SK-N-SH treated with all-trans-retinoic acid at 6 μM for 48 hours (cell line): ENCODE results near the gene SHANK2.

Source experiments
- ATAC-seq: fragments of 200-7000 bp; cut with Tn5 transposase; 3 replicates; pipeline ENCODE4 v1.9.1; 2020; ENCODE audit warnings: mild to moderate bottlenecking, moderate library complexity
- ARNTL ChIP-seq: fragments of 450-650 bp; formaldehyde crosslinking; IDR thresholded peaks from 2 replicates; pipeline ENCODE4 v1.5.0; 2020; ENCODE audit warnings: low read depth, mild to moderate bottlenecking, moderate library complexity, borderline replicate concordance
- BACH2 ChIP-seq: fragments of 250-450 bp; sonication (Bioruptor Pico); IDR thresholded peaks from 2 replicates; pipeline ENCODE4 v1.9.0; 2021; ENCODE audit warnings: mild to moderate bottlenecking, borderline replicate concordance
- CSDC2 ChIP-seq: fragments of 250-450 bp; sonication (Bioruptor Pico); IDR thresholded peaks from 2 replicates; pipeline ENCODE4 v1.5.0; 2020; ENCODE audit warnings: mild to moderate bottlenecking, moderate library complexity
- ESRRG ChIP-seq: fragments of 250-450 bp; sonication (Bioruptor Pico); IDR thresholded peaks from 2 replicates; pipeline ENCODE4 v1.6.1; 2021; ENCODE audit warnings: mild to moderate bottlenecking
- GLIS3 ChIP-seq: fragments of 250-450 bp; sonication (Bioruptor Pico); IDR thresholded peaks from 2 replicates; pipeline ENCODE4 v1.5.0; 2020; ENCODE audit warnings: mild to moderate bottlenecking, moderate library complexity
- ISL1 ChIP-seq: fragments of 250-450 bp; sonication (Bioruptor Pico); IDR thresholded peaks from 2 replicates; pipeline ENCODE4 v2.1.2; 2022; ENCODE audit warnings: mild to moderate bottlenecking, moderate library complexity
- OSR1 ChIP-seq: fragments of 250-450 bp; sonication (Bioruptor Pico); IDR thresholded peaks from 2 replicates; pipeline ENCODE4 v1.8.0; 2022; ENCODE audit warnings: moderate library complexity, mild to moderate bottlenecking, inconsistent platforms
- PPARA ChIP-seq: fragments of 250-450 bp; sonication (Bioruptor Pico); IDR thresholded peaks from 2 replicates; pipeline ENCODE4 v1.5.0; 2020; ENCODE audit warnings: mild to moderate bottlenecking, borderline replicate concordance
- RARB ChIP-seq: fragments of 250-450 bp; sonication (Bioruptor Pico); IDR thresholded peaks from 2 replicates; pipeline ENCODE4 v1.8.0; 2021; ENCODE audit warnings: mild to moderate bottlenecking, moderate library complexity
- SNAI2 ChIP-seq: fragments of 250-450 bp; sonication (Bioruptor Pico); IDR thresholded peaks from 2 replicates; pipeline ENCODE4 v1.5.0; 2020; ENCODE audit warnings: mild to moderate bottlenecking, moderate library complexity
- TCF4 ChIP-seq: fragments of 250-450 bp; sonication (Bioruptor Pico); IDR thresholded peaks from 2 replicates; pipeline ENCODE4 v1.8.0; 2021; ENCODE audit warnings: mild to moderate bottlenecking, moderate library complexity, borderline replicate concordance
- TOX ChIP-seq: fragments of 250-450 bp; sonication (Bioruptor Pico); IDR thresholded peaks from 2 replicates; pipeline ENCODE4 v1.8.0; 2021; ENCODE audit warnings: mild to moderate bottlenecking, moderate library complexity, borderline replicate concordance
- ZC3H10 ChIP-seq: fragments of 250-450 bp; sonication (Bioruptor Pico); IDR thresholded peaks from 2 replicates; pipeline ENCODE4 v1.5.1; 2021; ENCODE audit warnings: mild to moderate bottlenecking, moderate library complexity
- ZFP3 ChIP-seq: fragments of 250-450 bp; sonication (Bioruptor Pico); IDR thresholded peaks from 2 replicates; pipeline ENCODE4 v1.5.0; 2020; ENCODE audit warnings: mild to moderate bottlenecking, moderate library complexity
- ZFP30 ChIP-seq: fragments of 450-650 bp; formaldehyde crosslinking; IDR thresholded peaks from 2 replicates; pipeline ENCODE4 v1.5.0; 2022; ENCODE audit warnings: mild to moderate bottlenecking, moderate library complexity
- ZNF565 ChIP-seq: fragments of 450-650 bp; formaldehyde crosslinking; conservative IDR thresholded peaks from 2 replicates; pipeline ENCODE4 v1.5.0; 2020; ENCODE audit warnings: low read depth, mild to moderate bottlenecking, moderate library complexity
- ZNF70 ChIP-seq: fragments of 450-650 bp; formaldehyde crosslinking; IDR thresholded peaks from 2 replicates; pipeline ENCODE4 v1.5.0; 2020; ENCODE audit warnings: mild to moderate bottlenecking, moderate library complexity
- ZNF8 ChIP-seq: fragments of 450-650 bp; formaldehyde crosslinking; IDR thresholded peaks from 2 replicates; pipeline ENCODE4 v1.5.0; 2020; ENCODE audit warnings: mild to moderate bottlenecking, moderate library complexity
- TF ChIP-seq, protein P1 (sequence below): fragments of 250-450 bp; sonication (Bioruptor Pico); IDR thresholded peaks from 2 replicates; pipeline ENCODE4 v1.5.1; 2020; ENCODE audit warnings: low read depth, mild to moderate bottlenecking, moderate library complexity
- TF ChIP-seq, protein P2 (sequence below): fragments of 250-450 bp; sonication (Bioruptor Pico); IDR thresholded peaks from 2 replicates; pipeline ENCODE4 v1.8.0; 2021; ENCODE audit warnings: low read depth, mild to moderate bottlenecking, moderate library complexity, borderline replicate concordance
- TF ChIP-seq, protein P3 (sequence below): fragments of 250-450 bp; sonication (Bioruptor Pico); IDR thresholded peaks from 2 replicates; pipeline ENCODE4 v1.5.0; 2020; ENCODE audit warnings: mild to moderate bottlenecking, moderate library complexity

Gene SHANK2

DNA sequence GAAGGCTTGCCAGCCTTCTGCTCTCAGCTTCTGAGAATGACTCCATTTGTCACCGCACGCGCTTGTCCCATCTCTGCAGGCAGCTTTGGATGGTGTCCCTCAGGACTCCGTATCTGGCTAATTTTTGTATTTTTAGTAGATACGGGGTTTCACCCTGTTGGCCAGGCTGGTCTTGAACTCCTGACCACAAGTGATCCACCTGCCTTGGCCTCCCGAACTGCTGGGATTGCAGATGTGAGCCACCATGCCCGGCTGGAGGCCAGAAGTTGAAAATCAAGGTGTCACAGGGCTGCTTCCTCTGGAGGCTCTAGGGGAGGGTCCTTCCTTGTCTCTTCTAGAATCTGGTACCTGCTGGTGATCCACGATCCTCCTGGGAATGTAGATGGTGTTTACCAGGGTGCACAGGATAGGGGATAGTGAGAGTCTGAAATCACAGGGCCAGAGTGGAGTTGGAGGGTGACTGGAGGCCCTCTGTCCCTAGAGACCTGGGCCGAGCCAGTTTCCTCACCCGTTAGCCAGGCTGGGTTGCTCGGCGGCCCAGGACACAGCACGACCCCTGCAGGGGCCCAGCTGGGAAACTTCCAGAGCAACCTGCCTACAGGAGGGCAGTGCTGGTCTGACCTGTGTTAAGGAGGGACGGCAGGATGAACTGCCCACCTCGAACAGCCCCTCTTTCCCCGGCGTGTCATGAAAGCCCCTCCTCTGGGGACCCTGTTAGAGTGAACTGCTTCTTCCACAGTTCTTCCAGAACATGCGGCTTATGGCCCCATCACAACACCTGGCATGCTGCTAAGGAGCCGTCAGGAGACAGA lies 48.9 kb upstream of the SHANK2 start:
- no peak for ATAC-seq
- TF ChIP-seq SNAI2 (CRISPR knock-in tag) (no peak), TOX (CRISPR knock-in tag) (no peak), ZFP30 (no peak), GLIS3 (CRISPR knock-in tag) (no peak), OSR1 (no peak), ZNF70 (CRISPR knock-in tag) (no peak), RARB (CRISPR knock-in tag) (no peak), TCF4 (CRISPR knock-in tag) (no peak), ZNF8 (CRISPR knock-in tag) (no peak), BACH2 (CRISPR knock-in tag) (no peak), ESRRG (CRISPR knock-in tag) (no peak), ZFP3 (CRISPR knock-in tag) (no peak), CSDC2 (CRISPR knock-in tag) (no peak), PPARA (CRISPR knock-in tag) (no peak), ZC3H10 (CRISPR knock-in tag) (no peak)
- TF ChIP-seq, protein P1, sequence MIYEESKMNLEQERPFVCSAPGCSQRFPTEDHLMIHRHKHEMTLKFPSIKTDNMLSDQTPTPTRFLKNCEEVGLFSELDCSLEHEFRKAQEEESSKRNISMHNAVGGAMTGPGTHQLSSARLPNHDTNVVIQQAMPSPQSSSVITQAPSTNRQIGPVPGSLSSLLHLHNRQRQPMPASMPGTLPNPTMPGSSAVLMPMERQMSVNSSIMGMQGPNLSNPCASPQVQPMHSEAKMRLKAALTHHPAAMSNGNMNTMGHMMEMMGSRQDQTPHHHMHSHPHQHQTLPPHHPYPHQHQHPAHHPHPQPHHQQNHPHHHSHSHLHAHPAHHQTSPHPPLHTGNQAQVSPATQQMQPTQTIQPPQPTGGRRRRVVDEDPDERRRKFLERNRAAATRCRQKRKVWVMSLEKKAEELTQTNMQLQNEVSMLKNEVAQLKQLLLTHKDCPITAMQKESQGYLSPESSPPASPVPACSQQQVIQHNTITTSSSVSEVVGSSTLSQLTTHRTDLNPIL (CRISPR knock-in tag) = no peak
- TF ChIP-seq, protein P2, sequence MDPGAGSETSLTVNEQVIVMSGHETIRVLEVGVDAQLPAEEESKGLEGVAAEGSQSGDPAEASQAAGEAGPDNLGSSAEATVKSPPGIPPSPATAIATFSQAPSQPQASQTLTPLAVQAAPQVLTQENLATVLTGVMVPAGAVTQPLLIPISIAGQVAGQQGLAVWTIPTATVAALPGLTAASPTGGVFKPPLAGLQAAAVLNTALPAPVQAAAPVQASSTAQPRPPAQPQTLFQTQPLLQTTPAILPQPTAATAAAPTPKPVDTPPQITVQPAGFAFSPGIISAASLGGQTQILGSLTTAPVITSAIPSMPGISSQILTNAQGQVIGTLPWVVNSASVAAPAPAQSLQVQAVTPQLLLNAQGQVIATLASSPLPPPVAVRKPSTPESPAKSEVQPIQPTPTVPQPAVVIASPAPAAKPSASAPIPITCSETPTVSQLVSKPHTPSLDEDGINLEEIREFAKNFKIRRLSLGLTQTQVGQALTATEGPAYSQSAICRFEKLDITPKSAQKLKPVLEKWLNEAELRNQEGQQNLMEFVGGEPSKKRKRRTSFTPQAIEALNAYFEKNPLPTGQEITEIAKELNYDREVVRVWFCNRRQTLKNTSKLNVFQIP (CRISPR knock-in tag) = no peak

DNA sequence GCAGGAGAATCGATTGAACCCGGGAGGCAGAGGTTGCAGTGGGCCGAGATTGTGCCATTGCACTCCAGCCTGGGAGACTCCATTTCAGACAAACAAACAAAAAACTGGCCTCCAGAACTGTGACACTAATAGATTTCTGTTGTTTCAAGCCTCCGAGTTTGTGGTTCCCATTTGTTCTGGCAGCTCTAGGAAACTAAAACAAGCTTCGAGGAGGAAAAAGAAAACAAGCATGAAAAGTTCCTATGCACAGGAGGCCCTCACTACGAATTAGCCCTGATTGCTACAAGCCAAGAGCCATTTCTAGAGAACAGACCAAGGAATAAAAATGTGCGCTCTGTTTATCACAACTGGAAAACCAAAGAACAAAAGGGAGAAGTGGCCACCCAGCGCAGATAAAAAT lies 47.8 kb upstream of the SHANK2 start:
- no peak for ATAC-seq
- no peak for TF ChIP-seq ZNF565 (CRISPR knock-in tag)
- TF ChIP-seq ZFP30 = no peak
- TF ChIP-seq, protein P1 (CRISPR knock-in tag) = no peak
- no peak for TF ChIP-seq ZC3H10 (CRISPR knock-in tag)
- no peak for TF ChIP-seq PPARA (CRISPR knock-in tag)
- no peak for TF ChIP-seq TOX (CRISPR knock-in tag)
- TF ChIP-seq, protein P2 (CRISPR knock-in tag) = no peak
- no peak for TF ChIP-seq CSDC2 (CRISPR knock-in tag)
- no peak for TF ChIP-seq ISL1 (CRISPR knock-in tag)
- no peak for TF ChIP-seq OSR1
- TF ChIP-seq ZFP3 (CRISPR knock-in tag) = no peak

DNA sequence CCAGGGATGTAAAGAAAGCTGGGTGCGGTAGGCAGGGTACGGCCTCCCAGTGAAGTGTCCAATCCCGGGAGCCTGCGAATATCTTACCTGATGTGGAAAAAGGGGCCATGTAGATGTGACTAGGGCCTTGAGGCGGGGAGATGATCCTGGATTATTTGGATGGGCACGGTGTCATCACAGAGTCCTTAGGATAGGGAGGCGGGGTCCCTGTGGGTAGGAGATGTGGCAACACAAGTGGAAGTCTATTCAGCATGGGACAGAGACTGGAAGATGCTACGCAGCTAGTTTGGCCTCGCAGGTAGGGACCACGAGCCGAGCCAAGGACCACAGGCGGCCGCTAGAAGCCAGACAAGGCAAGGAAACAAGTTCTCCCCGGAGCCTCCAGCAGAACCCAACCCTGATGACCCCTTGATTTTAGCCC lies 46.4 kb upstream of the SHANK2 start:
- ATAC-seq = no peak
- TF ChIP-seq, protein P3, sequence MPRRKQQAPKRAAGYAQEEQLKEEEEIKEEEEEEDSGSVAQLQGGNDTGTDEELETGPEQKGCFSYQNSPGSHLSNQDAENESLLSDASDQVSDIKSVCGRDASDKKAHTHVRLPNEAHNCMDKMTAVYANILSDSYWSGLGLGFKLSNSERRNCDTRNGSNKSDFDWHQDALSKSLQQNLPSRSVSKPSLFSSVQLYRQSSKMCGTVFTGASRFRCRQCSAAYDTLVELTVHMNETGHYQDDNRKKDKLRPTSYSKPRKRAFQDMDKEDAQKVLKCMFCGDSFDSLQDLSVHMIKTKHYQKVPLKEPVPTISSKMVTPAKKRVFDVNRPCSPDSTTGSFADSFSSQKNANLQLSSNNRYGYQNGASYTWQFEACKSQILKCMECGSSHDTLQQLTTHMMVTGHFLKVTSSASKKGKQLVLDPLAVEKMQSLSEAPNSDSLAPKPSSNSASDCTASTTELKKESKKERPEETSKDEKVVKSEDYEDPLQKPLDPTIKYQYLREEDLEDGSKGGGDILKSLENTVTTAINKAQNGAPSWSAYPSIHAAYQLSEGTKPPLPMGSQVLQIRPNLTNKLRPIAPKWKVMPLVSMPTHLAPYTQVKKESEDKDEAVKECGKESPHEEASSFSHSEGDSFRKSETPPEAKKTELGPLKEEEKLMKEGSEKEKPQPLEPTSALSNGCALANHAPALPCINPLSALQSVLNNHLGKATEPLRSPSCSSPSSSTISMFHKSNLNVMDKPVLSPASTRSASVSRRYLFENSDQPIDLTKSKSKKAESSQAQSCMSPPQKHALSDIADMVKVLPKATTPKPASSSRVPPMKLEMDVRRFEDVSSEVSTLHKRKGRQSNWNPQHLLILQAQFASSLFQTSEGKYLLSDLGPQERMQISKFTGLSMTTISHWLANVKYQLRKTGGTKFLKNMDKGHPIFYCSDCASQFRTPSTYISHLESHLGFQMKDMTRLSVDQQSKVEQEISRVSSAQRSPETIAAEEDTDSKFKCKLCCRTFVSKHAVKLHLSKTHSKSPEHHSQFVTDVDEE (CRISPR knock-in tag) = no peak
- TF ChIP-seq ISL1 (CRISPR knock-in tag) (no peak), ZFP3 (CRISPR knock-in tag) (no peak), RARB (CRISPR knock-in tag) (no peak), TCF4 (CRISPR knock-in tag) (no peak), GLIS3 (CRISPR knock-in tag) (no peak), ZC3H10 (CRISPR knock-in tag) (no peak), SNAI2 (CRISPR knock-in tag) (no peak), ZNF8 (CRISPR knock-in tag) (no peak), ZNF70 (CRISPR knock-in tag) (no peak), CSDC2 (CRISPR knock-in tag) (no peak), ARNTL (CRISPR knock-in tag) (no peak), ZNF565 (CRISPR knock-in tag) (no peak), TOX (CRISPR knock-in tag) (no peak), OSR1 (no peak)
- TF ChIP-seq, protein P1 (CRISPR knock-in tag) = no peak
- TF ChIP-seq, protein P2 (CRISPR knock-in tag) = no peak
